GM11168 (cell line): Measurements from ENCODE around the gene LYZ.

Experiments used
- in situ Hi-C: fragments of 300-500 bp; cut with MboI; formaldehyde crosslinking; loops from one replicate; pipeline ENCODE4 v1.12.0; 2022; ENCODE audit warnings: low sequenced_read_pairs; ENCODE audit not compliant: unreplicated experiment

LYZ gene

DNA sequence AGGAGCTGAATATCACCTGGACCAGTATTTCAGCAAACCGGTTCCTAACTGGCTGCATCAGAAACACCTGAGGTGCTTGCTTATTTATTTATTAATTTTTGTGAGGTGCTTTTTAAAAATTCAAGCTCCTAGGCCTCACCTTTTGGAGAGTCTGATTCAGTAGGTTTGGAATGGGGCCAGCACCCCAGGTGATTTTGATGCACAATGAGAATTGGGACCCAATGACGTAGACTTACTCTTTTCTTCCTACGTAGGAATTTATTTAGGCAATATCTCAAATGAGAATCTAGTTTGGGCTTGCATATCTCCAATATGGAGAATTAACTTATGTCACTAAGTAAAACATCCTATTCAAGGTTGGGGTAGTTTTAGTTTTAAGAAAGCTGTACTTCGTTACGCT, 18.6 kb downstream of the LYZ start:
- in situ Hi-C loops, result no loop called here

DNA sequence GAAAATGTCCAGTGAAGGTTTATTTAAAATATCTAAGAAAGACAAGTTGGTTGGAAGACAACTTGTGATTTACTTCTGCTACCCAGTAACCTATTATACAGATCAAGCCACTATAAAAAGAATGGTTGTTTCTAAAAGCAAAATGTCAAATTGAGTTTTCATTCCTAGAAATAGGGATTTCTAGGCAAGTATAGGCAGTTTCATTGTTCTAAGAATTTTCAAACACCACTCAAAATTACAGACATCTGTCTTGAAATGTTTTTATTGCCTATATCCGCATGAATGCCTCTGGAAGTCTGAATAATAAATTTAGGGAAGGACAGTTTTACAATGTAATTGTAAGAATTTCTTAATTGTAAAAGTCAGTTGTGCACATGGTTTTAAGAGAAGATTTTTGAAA, 20.0 kb downstream of the LYZ start:
- in situ Hi-C loops, result no loop called here

DNA sequence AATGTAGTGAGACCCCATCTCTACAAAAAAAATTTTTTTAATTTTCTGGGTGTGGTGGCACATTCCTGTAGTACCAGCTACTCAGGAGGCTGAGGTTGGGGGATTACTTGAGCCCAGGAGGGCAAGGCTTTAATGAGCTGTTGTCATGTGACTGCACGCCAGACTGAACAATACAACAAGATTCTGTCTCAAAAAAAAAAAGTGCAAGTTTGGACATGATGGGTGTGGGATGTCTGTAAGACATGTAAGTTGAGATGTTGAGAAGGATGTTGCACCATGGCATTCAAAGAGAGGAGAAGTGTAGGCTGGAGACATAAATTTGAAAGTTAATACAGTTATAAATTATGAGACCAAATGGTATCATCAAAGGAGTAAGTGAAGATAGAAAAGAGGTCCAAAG, 34.9 kb downstream of the LYZ start:
- in situ Hi-C loops, result no loop called here

DNA sequence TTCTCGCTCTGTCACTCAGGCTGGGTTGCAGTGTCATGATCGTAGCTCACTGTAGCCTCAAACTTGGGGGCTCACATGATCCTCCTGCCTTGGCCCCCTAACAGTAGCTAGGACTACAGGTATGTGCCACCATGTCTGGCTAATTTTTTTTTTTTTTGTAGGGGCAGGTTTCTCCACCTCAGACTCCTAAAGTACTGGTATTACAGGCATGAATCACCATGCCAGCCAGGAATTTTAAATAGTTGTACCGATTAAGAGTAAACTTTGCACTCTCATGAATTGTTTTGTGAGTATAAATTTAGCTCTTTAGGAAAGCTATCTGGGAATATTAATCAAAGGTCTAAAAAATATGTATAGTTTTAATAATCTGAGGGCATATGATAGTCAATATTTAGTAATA, 36.9 kb downstream of the LYZ start:
- in situ Hi-C loops, result no loop called here

DNA sequence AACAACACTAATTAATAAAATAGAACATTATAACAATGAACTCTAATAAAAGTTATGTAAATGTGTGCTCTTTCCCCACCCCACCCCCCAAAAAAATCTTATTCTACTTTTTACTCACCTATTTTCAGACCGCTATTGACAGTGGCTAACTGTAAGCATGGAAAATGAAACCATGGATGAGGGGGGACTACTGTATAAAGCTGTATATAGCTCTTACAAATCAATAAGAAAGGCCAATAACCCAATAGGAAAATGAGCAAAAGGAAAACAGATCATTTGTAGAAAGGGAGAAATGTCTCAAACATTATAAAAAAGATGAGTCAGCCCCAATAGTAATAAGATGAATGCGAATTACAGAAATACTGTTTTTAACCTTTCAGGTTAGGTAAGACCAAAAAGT, 38.7 kb downstream of the LYZ start:
- in situ Hi-C loops, result no loop called here

DNA sequence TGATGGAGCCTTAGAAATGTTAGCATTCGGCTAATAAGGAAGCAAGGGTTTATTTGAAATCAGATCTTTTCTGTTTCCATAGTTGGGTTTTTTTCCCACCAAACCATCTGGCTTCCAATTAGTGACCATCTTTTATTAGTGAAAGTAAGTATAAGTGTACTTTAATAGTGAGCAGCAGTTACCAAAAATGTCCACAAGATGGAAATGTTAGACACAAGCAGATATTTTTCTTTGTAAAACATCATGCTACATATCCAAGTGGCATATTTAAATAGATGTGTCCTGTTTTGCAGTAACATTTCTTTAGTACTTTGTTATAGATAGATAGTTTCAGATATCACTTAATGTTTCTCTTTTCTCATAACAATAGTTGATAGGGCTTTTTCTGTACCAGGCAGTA, 40.2 kb downstream of the LYZ start:
- in situ Hi-C loops, result no loop called here

DNA sequence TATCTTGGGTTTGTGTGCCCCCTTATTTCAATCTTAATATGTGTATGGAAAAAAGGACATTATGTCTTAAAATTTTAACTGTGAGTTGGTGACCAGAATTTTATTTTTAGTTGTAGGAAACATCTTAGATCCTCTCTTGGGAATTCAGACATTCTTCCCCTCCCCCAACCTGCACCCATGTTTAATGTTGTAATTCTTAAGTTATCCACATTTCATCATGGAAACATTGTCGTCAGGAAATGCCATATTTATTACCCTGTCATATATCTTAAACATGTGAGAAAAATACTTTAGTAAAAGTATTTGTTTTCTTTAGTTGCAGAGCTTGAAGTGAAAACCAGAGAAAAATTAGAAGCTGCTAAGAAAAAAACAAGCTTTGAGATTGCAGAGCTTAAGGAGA, 41.6 kb downstream of the LYZ start:
- in situ Hi-C loops, result no loop called here

DNA sequence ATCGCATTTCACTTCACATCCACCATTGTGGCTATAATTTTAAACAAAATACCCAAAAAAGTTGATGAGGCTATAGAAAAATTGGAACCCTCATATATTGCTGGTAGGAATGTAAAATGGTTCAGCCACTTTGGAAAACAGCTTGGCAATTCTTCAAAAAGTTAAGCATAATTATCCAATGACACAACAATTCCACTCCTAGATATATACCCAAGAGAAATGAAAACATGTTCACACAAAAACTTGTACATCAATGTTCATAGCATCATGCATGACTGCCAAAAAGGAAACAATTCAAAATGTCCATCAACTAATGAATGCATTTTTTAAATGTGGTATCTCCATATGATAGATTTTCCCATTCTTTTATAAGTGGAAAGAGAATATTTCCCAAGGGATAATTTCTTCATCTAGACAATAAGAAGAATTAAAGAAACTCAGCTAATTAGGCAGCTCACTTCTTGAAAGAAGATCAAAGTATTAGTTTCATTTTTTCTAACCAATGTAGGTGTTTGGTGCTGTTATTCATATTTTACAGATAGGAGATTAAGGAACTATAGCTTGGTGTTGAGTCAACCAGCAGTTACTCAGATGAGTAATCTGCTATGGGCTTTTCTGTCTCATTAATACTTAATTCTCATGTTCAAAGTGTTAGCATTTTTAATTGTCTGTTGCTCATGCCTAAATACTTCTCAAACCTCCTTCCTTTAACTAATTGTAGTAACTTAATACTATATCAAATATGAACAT, 44.2 kb downstream of the LYZ start:
- in situ Hi-C loops, result no loop called here

DNA sequence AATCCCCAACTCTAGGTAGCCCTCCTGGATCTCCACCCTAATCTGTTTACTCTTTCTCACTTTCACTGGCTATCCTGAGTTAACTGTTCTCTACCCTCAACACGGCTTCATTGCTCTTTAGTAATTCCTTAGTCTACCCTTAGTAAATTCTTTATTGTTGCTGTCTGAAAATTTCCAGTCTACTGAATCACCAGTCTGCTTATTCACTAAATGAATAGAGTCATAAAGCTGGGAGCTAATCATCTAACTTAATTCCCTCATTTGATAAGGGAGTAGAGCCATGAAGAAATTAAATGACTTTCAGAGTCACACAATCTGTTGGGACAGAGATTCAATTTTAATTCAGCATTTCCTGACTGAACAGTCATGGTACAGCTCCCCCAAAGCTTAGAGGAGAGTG, 47.9 kb downstream of the LYZ start:
- in situ Hi-C loops, result no loop called here

DNA sequence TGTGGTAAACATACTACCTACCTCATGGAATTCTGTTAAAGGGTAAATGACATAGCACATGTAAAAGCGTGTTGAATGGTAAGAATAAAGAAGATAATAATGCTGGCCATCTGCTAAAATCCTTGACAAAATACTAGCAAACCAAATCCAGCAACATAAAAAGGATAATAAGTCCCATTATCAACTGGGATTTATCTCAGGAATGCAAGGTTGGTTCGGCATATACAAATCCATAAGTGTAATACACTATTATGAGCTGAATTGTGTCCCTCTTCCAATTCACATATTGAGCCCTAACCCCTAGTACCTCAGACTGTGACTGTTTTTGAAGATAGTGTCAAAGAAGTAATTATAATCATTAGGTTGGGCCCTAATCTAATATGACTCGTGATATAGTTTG, 48.8 kb downstream of the LYZ start:
- in situ Hi-C loops, result no loop called here

DNA sequence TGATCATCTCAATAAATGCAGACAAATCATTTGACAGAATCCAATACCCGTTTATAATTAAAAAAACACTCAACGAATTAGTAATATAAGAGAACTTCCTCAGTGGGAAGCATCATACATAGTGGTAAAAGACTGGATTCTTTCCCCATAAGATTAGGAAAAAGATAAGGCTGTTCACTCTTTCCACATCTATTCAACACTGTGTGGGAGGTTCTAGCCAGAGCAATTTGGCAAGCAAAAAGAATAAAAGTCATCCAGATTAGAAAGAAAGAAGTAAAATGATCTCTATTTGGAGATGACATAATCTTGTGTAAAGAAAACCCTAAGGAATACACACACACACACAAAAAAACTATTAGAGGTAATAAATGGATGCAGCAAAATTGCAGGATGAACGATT, 49.8 kb downstream of the LYZ start:
- in situ Hi-C loops, result no loop called here

DNA sequence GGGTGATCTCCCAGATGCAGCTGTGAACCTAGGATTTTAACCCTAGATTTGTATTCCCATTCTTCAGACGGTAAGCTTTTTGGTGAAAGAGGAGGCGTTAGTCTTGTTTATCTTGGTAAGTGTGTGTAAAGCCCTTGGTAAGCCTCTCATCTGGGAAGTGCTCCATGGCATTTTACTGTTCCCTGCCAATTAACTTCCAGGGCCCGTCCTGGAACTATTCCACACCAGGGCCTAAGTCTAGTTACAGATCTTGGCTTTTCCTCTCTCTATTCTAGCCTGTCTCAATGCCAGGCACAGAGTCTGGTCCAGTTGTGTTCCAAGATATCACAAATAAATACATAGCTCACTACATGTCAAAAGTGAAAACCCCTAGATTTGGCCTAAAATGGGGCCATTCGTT, 53.8 kb downstream of the LYZ start:
- in situ Hi-C loops, result no loop called here
